Mucosa of gallbladder (tissue), 1 donor: Measurements from ENCODE around the gene NUP107. TPM values are rescaled to one million over a fixed set of nuclear protein-coding genes. Genes with fewer than 3 reads are reported as not detected.

Experiments used
- DNase-seq: peaks from one replicate; pipeline ENCODE4 v3.0.0-alpha.2; 2020; ENCODE audit warnings: low spot score
- total RNA-seq: library from RNA; stranded (reverse); gene quantifications from one replicate; pipeline ENCODE4 v1.2.1, GENCODE V29; 2021
- donor health status: DM: no; HTN: no; CAD: no.

Gene NUP107
- total RNA-seq, 1 donor from 2014 or later, result 24.8 TPM

DNA sequence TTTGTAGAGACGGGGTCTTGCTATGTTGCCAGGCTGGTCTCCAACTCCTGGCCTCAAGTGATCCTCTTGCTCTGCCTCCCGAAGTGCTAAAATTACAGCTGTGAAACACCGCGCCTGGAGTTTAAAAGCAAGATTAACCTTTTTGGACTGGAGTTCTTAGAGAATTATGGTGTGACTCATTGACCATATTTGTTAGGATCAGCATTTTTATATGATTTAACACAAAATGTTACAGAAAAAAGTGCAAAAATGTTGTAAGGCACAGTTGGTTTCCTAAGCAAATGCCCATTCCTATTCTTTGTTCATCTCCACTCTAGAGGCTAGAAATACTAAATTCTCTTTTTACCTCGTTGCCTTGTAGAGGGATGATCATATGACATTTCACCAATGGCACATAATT lies 86.8 kb downstream of the NUP107 start:
- DNase-seq, result no peak

DNA sequence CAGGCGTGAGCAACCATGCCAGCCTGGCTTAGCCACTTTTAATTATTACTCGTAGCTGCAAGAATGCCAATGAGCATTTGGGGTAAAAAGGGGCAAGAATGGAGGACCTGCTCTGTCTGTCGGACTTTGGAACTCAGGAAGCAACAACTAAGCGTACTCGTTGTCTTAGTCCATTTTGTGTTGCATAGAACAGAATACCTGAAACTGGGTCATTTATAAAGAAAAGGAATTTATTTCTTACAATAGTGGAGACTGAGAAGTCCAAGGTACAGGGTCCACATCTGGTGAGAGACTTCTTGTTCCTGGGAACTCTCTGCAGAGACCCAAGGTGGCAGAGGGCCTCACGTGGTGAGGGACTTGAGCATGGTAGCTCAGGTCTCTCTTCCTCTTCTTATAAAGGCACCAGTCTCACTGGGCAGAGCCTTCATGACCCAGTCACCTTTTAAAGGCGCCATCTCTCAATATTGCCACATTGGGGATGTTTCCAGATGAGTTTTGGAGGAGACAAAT lies 88.4 kb downstream of the NUP107 start:
- no peak for DNase-seq

DNA sequence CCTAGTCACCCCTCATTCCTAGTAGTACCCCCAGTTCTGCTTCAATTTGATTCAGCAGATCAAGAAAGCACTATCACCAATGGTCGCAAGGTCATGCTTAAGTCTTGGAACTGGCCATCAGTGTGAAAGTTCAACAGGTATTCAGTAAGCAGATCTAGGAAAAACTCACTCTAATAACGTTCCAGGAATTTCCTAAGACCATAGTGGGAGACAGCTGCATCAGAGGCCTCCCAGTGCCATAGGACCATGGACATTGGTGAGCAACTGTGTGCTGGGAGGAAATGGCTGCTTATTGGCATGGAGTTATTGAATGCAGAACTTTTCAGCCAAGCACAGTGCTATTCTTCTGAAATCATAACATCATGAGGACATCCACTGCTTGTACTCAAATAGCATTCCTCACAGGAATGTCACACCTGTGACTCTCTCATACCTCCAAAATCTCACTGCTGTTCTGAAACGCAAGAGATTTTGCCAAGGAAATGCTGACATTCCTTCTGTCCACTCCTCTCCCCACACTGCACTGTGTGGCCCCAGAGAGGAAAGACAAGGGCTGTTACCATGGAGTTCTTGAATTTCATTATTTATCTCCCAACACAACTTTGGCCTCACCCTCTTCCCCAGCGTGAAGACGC lies 90.3 kb downstream of the NUP107 start:
- no peak for DNase-seq

DNA sequence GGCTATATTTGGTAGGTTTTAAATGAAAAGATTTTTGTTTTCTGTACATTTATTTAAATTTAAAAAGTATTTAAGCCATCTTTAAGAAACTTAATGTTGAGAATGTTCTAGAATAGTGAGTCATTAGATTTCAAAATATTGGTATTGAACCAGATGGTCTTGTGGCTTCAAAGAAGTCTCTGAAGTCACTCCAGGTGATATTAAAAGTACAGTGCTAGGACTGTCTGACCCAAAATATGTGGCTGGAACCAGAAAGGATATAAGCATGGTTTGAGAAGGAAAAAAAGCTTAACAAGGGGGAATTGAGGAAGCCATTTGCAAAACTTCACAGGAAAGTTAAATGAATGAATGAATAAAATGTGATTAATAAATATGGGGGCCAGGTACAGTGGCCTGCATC lies 92.5 kb downstream of the NUP107 start:
- DNase-seq, result no peak

DNA sequence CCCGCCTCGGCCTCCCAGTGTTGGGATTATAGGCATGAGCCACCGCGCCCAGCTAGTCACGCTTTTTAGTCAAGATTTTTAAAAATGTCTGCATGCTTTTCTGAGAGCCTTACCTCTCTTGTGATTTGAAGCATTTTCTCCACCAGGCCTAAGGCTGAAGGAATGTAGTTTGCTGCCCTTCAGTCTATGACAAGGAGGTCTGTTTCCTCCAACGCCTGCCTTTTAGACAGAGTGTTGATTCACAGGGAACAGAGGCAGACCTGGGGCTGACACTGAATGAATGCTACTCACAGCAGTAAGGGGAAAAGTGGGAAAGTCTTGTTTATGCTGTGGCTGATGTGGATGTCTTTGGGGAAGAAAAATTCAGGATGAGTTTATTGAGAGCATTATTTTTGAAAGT lies 94.0 kb downstream of the NUP107 start:
- no peak for DNase-seq

DNA sequence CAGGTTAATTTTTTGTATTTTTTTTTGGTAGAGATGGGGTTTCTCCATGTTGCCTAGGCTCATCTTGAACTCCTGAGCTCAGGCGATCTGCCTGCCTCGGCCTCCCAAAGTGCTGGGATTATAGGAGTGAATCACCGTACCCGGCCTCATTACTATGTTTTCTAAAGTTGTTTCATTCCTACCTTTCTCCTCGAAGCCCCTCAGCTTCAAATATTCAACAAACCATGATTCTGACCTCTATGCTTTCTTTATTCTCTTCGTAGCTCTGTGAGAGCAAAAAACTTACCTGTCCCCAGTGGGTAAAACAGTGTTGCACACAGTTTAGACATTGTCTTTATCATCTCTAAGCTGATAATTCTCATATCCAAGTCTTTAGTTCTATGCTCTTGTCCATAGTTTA lies 95.0 kb downstream of the NUP107 start:
- DNase-seq, result no peak

DNA sequence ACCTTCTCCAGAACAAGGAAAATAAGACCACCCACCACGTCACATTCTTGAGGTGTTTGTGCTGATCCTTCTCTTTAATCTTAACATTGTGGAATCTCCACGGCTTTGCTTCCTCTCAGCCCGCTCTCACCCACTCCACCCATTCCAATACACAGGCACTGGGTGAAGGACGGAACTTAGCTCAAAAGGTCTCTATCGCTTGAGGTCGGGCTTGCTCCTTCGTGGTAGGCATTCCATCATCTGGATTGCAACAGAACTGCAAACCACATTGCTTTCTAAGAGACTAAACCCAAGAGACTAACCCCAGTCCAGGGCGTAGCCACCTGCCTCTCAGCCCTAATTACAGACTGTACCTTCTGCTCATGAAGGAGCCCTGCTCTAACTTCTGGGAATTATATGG lies 97.2 kb downstream of the NUP107 start:
- DNase-seq, result no peak

DNA sequence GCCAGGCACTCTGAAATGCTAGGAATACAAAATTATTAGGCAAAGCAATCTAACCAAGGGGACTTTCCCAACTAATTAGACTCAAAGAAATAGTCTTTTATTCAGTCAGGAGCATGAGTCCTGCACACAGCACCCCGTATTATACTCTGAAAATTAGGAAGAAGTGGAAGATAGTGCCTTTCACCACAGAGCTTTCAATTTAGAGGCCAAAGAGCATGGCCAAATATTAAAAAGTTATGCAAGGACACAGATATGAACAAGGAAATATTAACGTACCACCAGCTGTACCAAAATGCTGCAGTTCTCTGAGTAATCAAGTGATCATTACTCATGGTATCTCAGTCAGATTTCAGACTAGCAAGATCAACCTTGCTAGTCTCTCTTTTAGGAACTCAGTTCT lies 98.6 kb downstream of the NUP107 start:
- no peak for DNase-seq

DNA sequence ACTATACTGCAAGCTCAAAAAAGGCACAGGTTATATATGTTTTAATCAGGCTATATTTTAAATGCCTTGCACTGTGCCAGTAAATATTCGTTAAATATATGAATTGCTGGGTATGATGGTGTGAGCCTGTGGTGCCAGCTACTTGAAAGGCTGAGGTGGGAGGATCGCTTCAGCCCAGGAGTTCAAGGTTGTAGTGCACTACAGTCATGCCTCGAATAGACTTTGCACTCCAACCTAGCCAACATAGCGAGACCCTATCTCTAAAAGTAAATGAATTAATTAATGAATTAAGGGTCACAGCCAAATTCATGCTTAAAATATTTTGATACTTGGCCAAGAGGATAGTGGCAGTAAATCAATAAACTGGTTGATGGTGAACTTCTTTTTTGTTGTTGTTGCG lies 99.0 kb downstream of the NUP107 start:
- DNase-seq, result no peak

DNA sequence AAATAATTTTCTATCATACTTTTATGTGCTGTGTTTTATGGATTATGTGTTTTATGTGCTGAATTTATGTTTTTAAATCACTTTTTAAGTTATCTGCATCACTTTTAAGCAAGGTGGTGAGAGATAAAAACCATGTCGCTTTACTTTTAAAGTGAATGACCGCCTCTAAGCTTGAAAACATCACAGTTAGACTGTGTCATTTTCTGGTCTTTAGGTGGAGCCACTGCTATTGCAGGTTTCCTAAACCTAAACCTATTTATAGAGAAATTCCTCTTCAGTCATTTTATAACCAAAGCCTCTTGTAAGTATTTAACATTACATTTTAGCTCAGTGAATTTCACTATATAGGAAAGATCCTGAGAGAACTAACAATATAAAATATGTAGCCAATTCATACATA lies 100.2 kb downstream of the NUP107 start:
- DNase-seq, result no peak

DNA sequence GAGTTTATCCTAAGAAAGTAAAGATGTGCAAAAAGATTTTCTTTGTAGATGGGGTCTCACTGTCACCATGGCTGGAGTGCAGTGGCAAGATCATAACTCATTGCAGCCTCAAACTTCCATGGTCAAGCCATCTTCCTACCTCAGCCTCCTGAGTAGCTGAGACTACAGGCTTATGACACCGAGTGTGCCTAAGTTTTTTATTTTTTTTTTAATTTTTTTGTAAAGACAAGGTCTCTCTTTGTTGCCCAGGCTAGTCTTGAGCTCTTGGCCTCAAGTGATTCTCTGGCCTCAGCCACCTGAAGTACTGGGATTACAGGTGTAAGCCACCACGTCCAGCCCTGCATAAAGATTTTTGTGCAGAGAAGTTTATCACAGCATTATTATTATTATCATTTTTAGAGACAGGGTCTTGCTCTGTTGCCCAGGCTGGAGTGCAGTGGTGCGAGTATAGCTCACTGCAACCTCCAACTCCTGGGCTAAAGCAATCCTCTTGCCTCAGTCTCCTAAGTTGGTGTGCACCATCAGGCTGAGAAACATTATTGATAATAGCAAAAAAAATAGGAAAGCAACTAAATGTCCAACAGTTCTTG lies 101.9 kb downstream of the NUP107 start:
- DNase-seq, result no peak

DNA sequence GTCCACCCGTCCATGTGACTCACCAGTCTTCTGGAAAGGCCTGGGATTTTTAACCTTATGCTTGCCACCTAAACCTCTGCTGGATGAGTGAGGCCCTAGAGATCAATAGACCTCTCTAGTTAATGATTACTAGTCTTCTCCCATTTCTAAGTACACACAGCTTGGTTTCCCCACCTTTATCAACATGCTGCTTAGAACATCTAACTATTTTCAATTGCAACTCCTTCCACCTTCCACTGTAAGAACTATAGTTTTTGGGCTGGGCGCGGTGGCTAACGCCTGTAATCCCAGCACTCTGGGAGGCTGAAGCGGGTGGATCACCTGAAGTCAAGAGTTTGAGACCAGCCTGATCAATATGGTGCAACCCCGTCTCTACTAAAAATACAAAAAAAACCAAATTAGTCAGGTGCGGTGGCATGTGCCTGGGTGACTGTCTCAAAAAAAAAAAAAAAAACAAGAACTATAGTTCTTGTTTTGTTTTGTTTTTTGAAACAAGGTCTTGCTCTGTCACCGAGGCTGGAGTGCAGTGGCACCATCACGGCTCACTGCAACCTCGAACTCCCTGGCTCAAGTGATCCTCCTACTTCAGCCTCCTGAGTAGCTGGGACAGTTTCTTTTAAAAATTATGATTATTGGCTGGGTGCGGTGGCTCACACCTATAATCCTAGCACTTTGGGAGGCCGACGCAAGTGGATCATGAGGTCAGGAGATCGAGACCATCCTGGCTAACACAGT lies 102.5 kb downstream of the NUP107 start:
- no peak for DNase-seq

DNA sequence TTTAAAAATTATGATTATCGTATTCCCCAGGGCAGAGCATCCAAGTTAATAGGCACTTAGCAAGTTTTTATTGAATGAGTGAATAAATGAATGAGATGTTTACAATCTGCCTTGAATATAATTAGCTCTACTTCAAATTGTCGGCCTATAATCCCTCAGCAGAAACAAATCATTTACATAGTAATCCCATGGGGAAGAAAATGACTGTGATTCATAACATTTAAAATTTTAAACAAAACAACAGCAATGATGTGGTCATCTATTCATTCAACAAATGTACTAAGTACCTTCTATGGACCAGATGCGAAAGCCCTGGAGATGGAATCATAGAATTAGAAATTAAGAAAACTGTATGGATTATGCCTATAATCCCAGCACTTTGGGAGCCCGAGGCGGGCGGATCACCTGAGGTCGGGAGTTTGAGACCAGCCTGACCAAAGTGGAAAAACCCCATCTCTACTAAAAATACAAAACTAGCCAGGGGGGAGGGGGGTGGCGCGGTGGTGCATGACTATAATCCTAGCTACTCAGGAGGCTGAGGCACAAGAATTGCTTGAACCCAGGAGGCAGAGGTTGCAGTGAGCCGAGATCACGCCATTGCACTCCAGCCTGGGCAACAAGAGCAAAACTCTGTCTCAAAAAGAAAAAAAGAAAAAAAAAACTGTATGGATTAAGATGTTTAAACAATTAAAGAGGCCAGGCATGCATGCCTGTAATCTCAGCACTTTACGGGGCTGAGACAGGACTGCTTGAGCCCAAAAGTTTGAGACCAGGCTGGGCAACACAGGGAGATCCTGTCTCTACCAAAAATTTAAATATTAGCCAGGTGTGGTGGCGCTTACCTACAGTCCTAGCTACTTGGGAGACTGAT lies 103.5 kb downstream of the NUP107 start:
- no peak for DNase-seq

DNA sequence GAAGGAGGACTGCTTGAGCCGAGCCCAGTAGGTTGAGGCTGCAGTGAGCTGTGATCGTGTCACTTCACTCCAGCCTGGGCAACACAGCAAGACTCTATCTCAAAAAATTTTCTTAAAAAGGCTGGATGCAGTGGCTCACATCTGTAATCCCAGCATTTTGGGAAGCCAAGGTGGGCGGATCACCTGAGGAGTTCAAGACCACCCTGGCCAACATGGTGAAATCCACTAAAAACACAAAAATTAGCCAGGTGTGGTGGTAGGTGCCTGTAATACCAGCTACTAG lies 104.1 kb downstream of the NUP107 start:
- no peak for DNase-seq

DNA sequence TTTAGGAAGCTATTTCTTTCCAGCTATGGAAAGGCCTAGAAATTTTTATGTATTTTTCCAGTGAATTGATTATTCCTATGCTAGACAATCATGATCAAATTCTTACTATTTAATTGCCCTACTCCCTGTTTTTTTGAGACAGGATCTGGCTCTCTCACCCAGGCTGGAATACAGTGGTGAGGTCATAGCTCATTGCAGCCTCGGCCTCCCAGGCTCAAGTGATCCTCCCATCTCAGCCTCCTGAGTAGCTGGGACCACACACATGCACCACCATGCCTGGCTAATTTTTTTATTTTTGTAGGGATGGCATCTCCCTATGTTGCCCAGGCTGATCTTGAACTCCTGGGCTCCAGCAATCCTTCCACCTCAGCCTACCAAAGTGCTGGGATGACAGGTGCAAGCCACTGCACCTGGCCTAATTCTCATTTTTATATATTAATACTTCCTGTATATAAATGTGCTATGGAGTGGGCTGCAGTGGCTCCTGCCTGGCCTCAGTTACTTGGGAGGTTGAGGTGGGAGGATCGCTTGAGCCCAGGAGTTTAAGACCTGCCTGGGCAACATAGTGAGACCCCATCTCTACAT lies 105.2 kb downstream of the NUP107 start:
- DNase-seq, result no peak

DNA sequence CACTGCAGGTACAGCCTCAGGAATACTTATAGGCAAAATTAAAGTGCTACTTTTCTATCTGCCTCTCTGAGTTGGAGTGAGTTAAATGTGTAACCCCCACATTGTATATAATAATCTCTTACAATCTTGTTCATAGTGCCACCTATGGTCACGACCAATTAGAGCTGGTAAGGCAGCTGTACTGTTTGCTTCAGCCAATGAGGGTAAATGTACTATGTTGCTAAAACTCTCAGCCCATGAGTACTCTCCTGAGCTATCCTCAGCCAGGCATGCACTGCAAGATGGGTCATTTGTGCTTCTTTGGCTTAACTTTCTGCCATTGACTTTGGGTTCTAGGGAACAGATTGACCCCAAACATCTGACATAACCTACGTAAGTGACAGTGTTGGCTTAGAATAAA lies 106.2 kb downstream of the NUP107 start:
- DNase-seq, result no peak

DNA sequence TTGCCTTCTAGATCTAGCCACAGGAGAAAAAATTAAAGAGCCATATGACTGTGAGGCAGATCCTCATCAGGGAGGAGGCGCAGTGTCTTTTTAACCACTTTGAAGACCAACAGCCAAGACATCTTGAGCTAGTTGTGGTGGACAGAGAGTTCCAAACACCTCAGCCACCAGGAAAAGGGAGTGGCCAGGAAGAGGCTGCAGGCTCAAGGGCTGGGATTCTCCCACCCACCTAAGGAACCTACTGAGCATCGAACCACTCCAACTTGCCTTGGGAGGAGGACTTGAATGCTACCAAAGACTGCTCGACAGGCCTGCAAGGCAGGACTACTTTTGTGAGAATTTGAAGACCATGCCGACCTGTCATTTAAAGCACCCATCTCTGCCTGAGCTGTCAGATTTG lies 106.7 kb downstream of the NUP107 start:
- DNase-seq, result no peak

DNA sequence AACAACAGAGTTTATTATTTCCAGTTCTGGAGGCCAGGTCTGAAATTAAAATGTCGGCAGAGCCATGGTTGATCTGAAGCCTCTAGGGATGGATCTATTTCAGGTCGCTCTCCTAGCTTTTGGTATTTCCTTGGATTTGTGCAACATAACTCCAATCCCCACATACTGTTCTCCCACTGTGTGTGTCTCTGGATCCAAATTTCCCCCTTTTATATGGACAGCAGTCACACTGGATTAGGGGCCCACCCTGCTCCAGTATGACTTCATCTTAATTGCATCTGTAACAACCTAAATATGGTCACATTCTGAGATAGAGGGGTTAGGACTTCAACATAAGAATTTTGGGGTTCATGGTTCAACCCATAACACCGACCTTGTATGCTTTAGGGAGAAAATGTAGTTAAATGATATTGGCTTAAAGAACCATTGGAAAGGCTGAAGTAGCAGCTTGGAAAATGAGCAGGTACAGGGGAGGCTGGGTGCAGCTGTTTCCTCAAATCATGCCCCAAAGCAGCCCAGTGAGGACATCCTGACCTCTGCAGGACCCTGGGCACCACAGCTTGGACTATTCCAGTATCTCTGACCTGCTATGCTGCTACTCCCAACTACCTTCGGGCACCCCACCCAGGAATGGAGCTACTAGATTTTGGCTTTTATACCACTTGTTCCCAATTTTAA lies 107.3 kb downstream of the NUP107 start:
- DNase-seq, result no peak

DNA sequence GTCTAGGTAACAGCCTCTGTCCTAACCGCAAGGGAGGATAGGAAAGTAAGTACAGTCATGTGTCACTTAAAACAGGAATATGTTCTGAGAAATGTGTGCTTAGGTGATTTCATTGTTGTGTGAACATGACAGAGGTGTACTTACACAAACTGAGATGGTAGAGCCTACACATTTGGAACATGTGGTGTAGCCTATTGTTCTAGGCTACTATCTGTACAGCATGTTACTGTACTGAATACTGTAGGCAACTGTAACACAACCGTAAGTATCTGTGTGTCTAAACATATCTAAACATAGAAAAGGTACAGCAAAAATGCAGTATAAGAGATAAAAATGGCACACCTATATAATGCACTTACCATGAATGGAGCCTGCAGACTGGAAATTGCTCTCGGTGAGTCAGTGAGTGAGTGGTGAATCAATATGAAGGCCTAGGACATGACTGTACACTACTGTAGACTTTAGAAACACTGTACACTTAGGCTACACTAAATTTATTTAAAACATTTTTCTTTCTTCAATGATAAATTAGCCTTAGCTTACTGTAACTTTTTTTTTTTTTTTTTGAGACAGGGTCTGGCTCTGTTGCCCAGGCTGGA lies 108.0 kb downstream of the NUP107 start:
- no peak for DNase-seq
